ENCODE measurements around the gene CDCA7L. TPM values are rescaled to one million over a fixed set of nuclear protein-coding genes. Genes with fewer than 3 reads are reported as not detected.

CDCA7L gene
- total RNA-seq (10 to 100 TPM; 25.7 to 51.1 TPM), polyA plus RNA-seq (10 to 100 TPM in 1 of 2 donors, 1 to 10 TPM in 1; 9.8 to 17.3 TPM)
- long read RNA-seq, donor 1, transcript CDCA7L-203 (10 exons, 3,066 nt), result major isoform, 8 of 14 reads
- long read RNA-seq, donor 1, partial matches to known transcripts, result 0 of 14 reads
- long read RNA-seq, donor 1, other reads (novel, unspliced or antisense), result 6 of 14 reads
- long read RNA-seq, donor 2, partial matches to known transcripts, result 0 of 2 reads
- long read RNA-seq, donor 2, other reads (novel, unspliced or antisense), result 0 of 2 reads
- long read RNA-seq, donor 3, partial matches to known transcripts, result 0 of 4 reads
- long read RNA-seq, donor 3, other reads (novel, unspliced or antisense), result 0 of 4 reads
- long read RNA-seq, donor 4, partial matches to known transcripts, result 0 of 1 reads
- long read RNA-seq, donor 4, other reads (novel, unspliced or antisense), result 0 of 1 reads
- long read RNA-seq, donor 5, transcript CDCA7L-203 (10 exons, 3,066 nt), result major isoform, 5 of 11 reads
- long read RNA-seq, donor 5, partial matches to known transcripts, result 0 of 11 reads
- long read RNA-seq, donor 5, other reads (novel, unspliced or antisense), result 5 of 11 reads

- Histone ChIP-seq H3K9ac (ENCODE audit: insufficient read depth in 1 of 2, low read length in 2 of 2) (peak within 1 kb of the TSS in 1 of 2 donors; percentile 79), H3K4me3 (peak within 1 kb of the TSS; percentile 69), H3K27ac (ENCODE audit: low read depth in 1 of 2, low read length in 1 of 2) (peak within 1 kb of the TSS; percentile 76 to 78), H3K36me3 (ENCODE audit: control insufficient read depth in 4 of 4, insufficient read depth in 4 of 4, low read length in 4 of 4) (no peaks in the 10 kb centered on the region), H3K4me1 (ENCODE audit: control insufficient read depth in 5 of 5, insufficient read depth in 5 of 5, low read length in 5 of 5) (peaks cover 0 to 45% (median 9%) of the 10 kb centered on the region in 5 donors), H3K9me3 (ENCODE audit: control insufficient read depth in 4 of 4, insufficient read depth in 3 of 4, low read length in 3 of 4) (no peaks in the 10 kb centered on the region), H3K27me3 (ENCODE audit: control insufficient read depth in 3 of 3, insufficient read depth in 3 of 3, low read length in 2 of 3) (peaks cover 0 to 4% (median 0%) of the 10 kb centered on the region in 3 donors)
- ATAC-seq (ENCODE audit: insufficient read depth, low FRiP score), result peak; percentile 86
- peak; percentile 88 to 92 (median 89) for DNase-seq
- TF ChIP-seq CTCF (IDR thresholded peaks at IDR 0.05; ENCODE audit: control extremely low read depth, extremely low read depth), result no peak
- 0 to 1% methylated on average over 73 to 83 of the region's 83 CpGs for WGBS, 2 donors
Observed at GRCh38 chr7:21945454-21946221, at the start of gene CDCA7L. CDCA7L (minus strand) TSS chr7:21945899; CDS start chr7:21945804, 95 bp downstream.

DNA sequence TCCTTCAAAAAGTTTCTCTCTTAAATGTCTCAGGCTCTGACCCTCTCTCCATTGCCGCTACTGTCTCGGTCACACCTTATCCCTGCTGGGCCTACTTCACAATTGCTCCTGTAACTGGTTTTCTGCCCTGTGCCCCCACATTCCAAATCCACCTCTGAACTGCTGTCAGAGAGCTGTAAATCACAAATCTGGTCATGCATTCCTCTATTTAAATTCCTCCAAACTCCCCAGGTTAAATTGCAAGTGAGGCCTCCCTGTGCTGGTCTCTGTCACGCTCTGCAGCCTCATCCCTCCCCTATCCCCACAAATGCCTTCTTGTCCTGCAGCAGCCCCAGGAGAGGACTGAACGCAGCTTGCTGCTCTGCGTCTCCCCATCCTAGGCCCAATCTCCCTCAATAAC is 40.4 kb upstream of the CDCA7L start:
- H3K27ac ChIP-seq (ENCODE audit: low read depth in 1 of 2, low read length in 1 of 2), result no peak overlapping the region
- H3K9ac ChIP-seq (ENCODE audit: insufficient read depth in 1 of 2, low read length in 2 of 2), result no peak overlapping the region
- DNase-seq, result no peak
- TF ChIP-seq CTCF (IDR thresholded peaks at IDR 0.05; ENCODE audit: control extremely low read depth, extremely low read depth), result no peak
- peaks cover 0 to under 1% (median 0%) of the 10 kb centered on the region in 5 donors for H3K4me1 ChIP-seq (ENCODE audit: control insufficient read depth in 5 of 5, insufficient read depth in 5 of 5, low read length in 5 of 5)
- peaks cover 0 to 2% (median 0%) of the 10 kb centered on the region in 3 donors for H3K27me3 ChIP-seq (ENCODE audit: control insufficient read depth in 3 of 3, insufficient read depth in 3 of 3, low read length in 2 of 3)
- no peak overlapping the region for H3K4me3 ChIP-seq
- no peaks in the 10 kb centered on the region for H3K9me3 ChIP-seq (ENCODE audit: control insufficient read depth in 4 of 4, insufficient read depth in 3 of 4, low read length in 3 of 4)
- no peak for ATAC-seq (ENCODE audit: insufficient read depth, low FRiP score)
- H3K36me3 ChIP-seq (ENCODE audit: control insufficient read depth in 4 of 4, insufficient read depth in 4 of 4, low read length in 4 of 4), result no peaks in the 10 kb centered on the region
- 83 to 98% methylated on average over 5 of the region's 5 CpGs for WGBS, 2 donors

DNA sequence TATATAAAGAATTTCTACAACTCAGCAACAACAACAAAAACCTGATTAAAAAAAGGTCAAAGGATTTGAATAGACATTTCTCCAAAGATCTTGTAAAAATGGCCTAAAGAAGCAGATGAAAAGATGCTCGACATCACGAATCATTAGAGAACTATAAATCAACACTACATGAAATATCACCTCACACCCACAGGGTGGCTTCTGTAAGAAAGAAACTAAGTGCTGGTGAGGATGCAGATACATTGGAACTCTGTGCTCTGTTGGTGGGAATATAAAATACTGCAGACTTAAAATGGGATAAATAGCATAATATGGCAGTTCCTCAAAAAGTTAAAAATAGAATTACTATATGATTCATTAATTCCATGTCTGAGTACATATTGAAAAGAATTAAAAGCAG is 38.3 kb upstream of the CDCA7L start:
- ATAC-seq (ENCODE audit: insufficient read depth, low FRiP score), result no peak
- no peak overlapping the region for H3K9ac ChIP-seq (ENCODE audit: insufficient read depth in 1 of 2, low read length in 2 of 2)
- 70 to 74% methylated on average over 2 of the region's 2 CpGs for WGBS, 2 donors
- peaks cover 0 to 2% (median 0%) of the 10 kb centered on the region in 5 donors for H3K4me1 ChIP-seq (ENCODE audit: control insufficient read depth in 5 of 5, insufficient read depth in 5 of 5, low read length in 5 of 5)
- H3K36me3 ChIP-seq (ENCODE audit: control insufficient read depth in 4 of 4, insufficient read depth in 4 of 4, low read length in 4 of 4), result no peaks in the 10 kb centered on the region
- no peak for DNase-seq
- peaks cover 0 to 2% (median 0%) of the 10 kb centered on the region in 3 donors for H3K27me3 ChIP-seq (ENCODE audit: control insufficient read depth in 3 of 3, insufficient read depth in 3 of 3, low read length in 2 of 3)
- H3K27ac ChIP-seq (ENCODE audit: low read depth in 1 of 2, low read length in 1 of 2), result no peak overlapping the region
- no peak for TF ChIP-seq CTCF (IDR thresholded peaks at IDR 0.05; ENCODE audit: control extremely low read depth, extremely low read depth)
- no peak overlapping the region for H3K4me3 ChIP-seq
- H3K9me3 ChIP-seq (ENCODE audit: control insufficient read depth in 4 of 4, insufficient read depth in 3 of 4, low read length in 3 of 4), result no peaks in the 10 kb centered on the region
